Left ventricle myocardium inferior (tissue), 1 donor: ENCODE results near the gene CACNA1I. TPM values are rescaled to one million over a fixed set of nuclear protein-coding genes. Genes with fewer than 3 reads are reported as not detected.

ENCODE experiments used
- DNase-seq: peaks from one replicate; pipeline ENCODE4 v3.0.0-alpha.2; 2020
- H3K27ac ChIP-seq: fragments of 200-600 bp; replicated peaks from 2 replicates; pipeline ENCODE4 v1.8.0; 2021
- H3K27me3 ChIP-seq: fragments of 200-600 bp; 2 replicates; pipeline ENCODE4 v1.8.0; 2021; ENCODE audit warnings: low read depth
- H3K36me3 ChIP-seq: fragments of 200-600 bp; 2 replicates; pipeline ENCODE4 v1.8.0; 2021
- H3K4me1 ChIP-seq: fragments of 200-600 bp; 2 replicates; pipeline ENCODE4 v1.8.0; 2021
- H3K4me3 ChIP-seq: fragments of 200-600 bp; 2 replicates; pipeline ENCODE4 v1.8.0; 2021; ENCODE audit warnings: mild to moderate bottlenecking, moderate library complexity
- H3K9me3 ChIP-seq: fragments of 200-600 bp; replicated peaks from 2 replicates; pipeline ENCODE4 v1.8.0; 2021
- CTCF ChIP-seq: fragments of 200-600 bp; IDR thresholded peaks from 2 replicates; pipeline ENCODE4 v1.8.0; 2021; ENCODE audit warnings: antibody characterized with exemption, mild to moderate bottlenecking, borderline replicate concordance
- intact Hi-C: fragments of 100-400 bp; cut with micrococcal nuclease; formaldehyde crosslinking; loops from one replicate; pipeline ENCODE4 v1.11.0; 2022
- total RNA-seq: library from RNA; stranded (reverse); fragmentation: NEBNext Ultra II Directional; extraction: Animal tissue kit (Norgen Biotek cat#: 25700); gene quantifications from one replicate; pipeline ENCODE4 v1.2.1, GENCODE V29; 2021
- donor health status: DM: no; HTN: yes; CAD: no; lungs with severe emphysema.

CACNA1I gene
- total RNA-seq, 1 donor from 2014 or later: 0.05 TPM

- Histone ChIP-seq H3K27ac (no peak overlapping the region), H3K27me3 (peaks cover 95% of the 10 kb centered on the region), H3K9me3 (no peaks in the 10 kb centered on the region), H3K4me1 (no peaks in the 10 kb centered on the region), H3K36me3 (no peaks in the 10 kb centered on the region), H3K4me3 (no peak overlapping the region)
- intact Hi-C loops: no loop called here
- no peak for TF ChIP-seq CTCF
- DNase-seq: no peak
These were observed 23.0 kb upstream of the CACNA1I start for GRCh38 chr22:39547587-39547947.

- intact Hi-C loops: no loop called here
- no peaks in the 10 kb centered on the region for H3K9me3 ChIP-seq
These were observed 17.1 kb upstream of the CACNA1I start for GRCh38 chr22:39553429-39553828.

GRCh38 chr22:39554151-39554550 is 16.4 kb upstream of the CACNA1I start:
- no peak for TF ChIP-seq CTCF
- intact Hi-C loops: no loop called here
- no peak overlapping the region for H3K27ac ChIP-seq
- no peaks in the 10 kb centered on the region for H3K9me3 ChIP-seq
- no peak for DNase-seq
- no peaks in the 10 kb centered on the region for H3K36me3 ChIP-seq
- no peak overlapping the region for H3K4me3 ChIP-seq
- H3K27me3 ChIP-seq: peaks cover 96% of the 10 kb centered on the region
- H3K4me1 ChIP-seq: peaks cover 7% of the 10 kb centered on the region

More at GRCh38 chr22:39553429-39553828, 17.1 kb upstream of the CACNA1I start:
- Histone ChIP-seq H3K27me3 (peaks cover 96% of the 10 kb centered on the region), H3K36me3 (no peaks in the 10 kb centered on the region), H3K27ac (no peak overlapping the region), H3K4me1 (peaks cover 7% of the 10 kb centered on the region), H3K4me3 (no peak overlapping the region)
- no peak for TF ChIP-seq CTCF
- DNase-seq: no peak

DNA sequence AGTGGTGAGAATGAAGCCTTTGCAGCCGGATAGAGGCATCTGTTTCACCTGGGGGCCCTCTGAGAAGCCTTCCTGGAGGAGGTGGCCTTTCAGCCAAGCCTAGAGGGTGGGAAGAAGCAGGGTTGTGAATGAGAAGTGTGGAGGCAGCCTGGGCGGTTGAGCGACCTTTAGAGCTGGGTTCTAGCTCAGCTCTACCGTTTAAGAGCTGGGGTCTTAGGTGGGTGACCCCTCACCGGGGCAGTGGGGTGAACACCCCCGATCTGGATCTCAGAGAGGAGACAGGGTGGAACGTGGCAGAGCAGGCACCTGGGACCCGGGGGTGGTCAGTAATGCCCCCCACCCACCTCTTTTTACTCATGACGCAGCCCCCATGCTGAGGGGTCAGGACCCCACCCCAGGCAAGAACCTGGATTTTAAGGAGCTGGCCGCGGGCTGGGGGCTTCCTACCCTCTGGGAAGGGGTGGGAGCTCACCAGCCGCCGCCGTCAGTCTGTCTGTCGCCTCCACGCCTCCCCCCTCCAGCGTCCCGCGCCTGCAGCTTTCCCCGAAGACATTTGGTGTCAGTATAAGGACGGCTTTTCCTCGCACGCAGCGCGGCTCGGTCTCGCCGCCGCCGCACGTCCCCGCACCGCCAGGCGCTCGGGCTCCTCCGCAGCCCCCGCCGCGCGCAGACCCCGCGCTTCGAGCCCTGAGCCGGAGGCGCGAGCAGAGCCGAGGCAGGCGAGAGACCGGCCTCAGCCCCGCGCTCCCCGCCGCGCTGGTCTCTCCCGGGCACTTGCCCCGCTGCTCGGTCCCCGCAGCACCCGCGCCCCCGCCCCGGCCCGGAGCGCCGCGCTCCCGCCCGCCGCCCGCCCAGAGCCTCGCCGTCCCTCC is 13.3 kb upstream of the CACNA1I start:
- Histone ChIP-seq H3K9me3 (no peaks in the 10 kb centered on the region), H3K4me1 (peaks cover 7% of the 10 kb centered on the region), H3K27ac (no peak overlapping the region), H3K27me3 (peaks cover 95% of the 10 kb centered on the region), H3K36me3 (no peaks in the 10 kb centered on the region), H3K4me3 (peak overlapping the region; percentile 50)
- intact Hi-C loops: no loop called here
- no peak for DNase-seq
- peak; percentile 15 for TF ChIP-seq CTCF

DNA sequence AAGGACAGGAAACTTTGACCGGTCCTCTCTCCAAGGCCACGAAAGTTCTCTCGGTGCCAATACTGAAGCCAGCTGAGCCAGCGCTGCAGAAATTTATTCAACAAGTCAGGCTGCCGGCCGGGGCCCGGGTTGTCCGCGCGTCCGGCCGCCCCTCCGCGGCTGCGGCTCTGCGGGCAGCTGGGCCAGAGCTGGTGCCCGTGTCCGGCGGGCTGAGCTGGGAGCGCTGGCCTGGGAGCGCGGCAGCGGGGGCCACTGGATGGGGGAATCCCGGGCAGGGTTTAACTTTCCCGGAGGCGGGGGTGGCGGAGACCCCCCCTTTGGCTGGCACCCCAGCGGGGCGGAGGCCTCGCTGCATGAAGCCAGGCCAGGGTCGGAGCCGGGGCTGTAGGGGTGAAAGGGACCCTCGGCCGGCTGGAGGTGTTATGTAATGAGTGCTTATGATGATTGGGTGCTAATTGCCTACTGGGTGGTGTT is 12.3 kb upstream of the CACNA1I start:
- DNase-seq: no peak
- Histone ChIP-seq H3K27me3 (peaks cover 95% of the 10 kb centered on the region), H3K4me1 (peaks cover 7% of the 10 kb centered on the region), H3K4me3 (peak overlapping the region; percentile 50), H3K27ac (no peak overlapping the region), H3K9me3 (no peaks in the 10 kb centered on the region), H3K36me3 (no peaks in the 10 kb centered on the region)
- intact Hi-C loops: no loop called here
- no peak for TF ChIP-seq CTCF
